IMR-90 (cell line): ENCODE results near the gene AKR1D1. TPM values are rescaled to one million over a fixed set of nuclear protein-coding genes. Genes with fewer than 3 reads are reported as not detected.

Experiments
- ATAC-seq: fragments of 200-7000 bp; cut with Tn5 transposase; 2 replicates; pipeline ENCODE4 v1.9.1; 2020; ENCODE audit warnings: low read depth, mild to moderate bottlenecking, moderate library complexity
- BruUV-seq: library from RNA; stranded (reverse); fragments of 400-500 nt; replicated peaks from 2 replicates; lab custom pipeline; 2021; lab: Mats Ljungman, UMichigan
- CTCF ChIA-PET: fragments of 300-600 bp; formaldehyde crosslinking; extraction: SDS; loops from one replicate; lab custom pipeline; 2021; ENCODE audit warnings: antibody characterized with exemption; lab: Yijun Ruan, JAX
- POLR2A ChIA-PET: fragments of 300-600 bp; sonication (Branson Sonifier 250); formaldehyde crosslinking; loops from one replicate; lab custom pipeline; 2022; ENCODE audit warnings: antibody characterized with exemption; ENCODE audit not compliant: unreplicated experiment; lab: Charles Lee
- DNase-seq: peaks from one replicate; pipeline ENCODE4 v3.0.0; 2013
- H2AFZ ChIP-seq: replicated peaks from 2 replicates; pipeline ENCODE3; 2013; ENCODE audit warnings: low read length, mild to moderate bottlenecking; ENCODE audit not compliant: poor library complexity
- H2AK5ac ChIP-seq: 2 replicates; pipeline ENCODE4 v1.6.1; 2013; ENCODE audit warnings: low read depth, low read length, inconsistent platforms
- H2AK9ac ChIP-seq: replicated peaks from 2 replicates; pipeline ENCODE3; 2013; ENCODE audit warnings: mild to moderate bottlenecking, low read depth, low read length, moderate library complexity; ENCODE audit not compliant: poor library complexity
- H2BK120ac ChIP-seq: 2 replicates; pipeline ENCODE4 v1.6.1; 2013; ENCODE audit warnings: low read depth, low read length, inconsistent platforms
- H2BK15ac ChIP-seq: 3 replicates; pipeline ENCODE4 v1.6.1; 2013; ENCODE audit warnings: low read depth, low read length, inconsistent platforms
- H2BK20ac ChIP-seq: 2 replicates; pipeline ENCODE4 v1.6.1; 2013; ENCODE audit warnings: low read depth, mild to moderate bottlenecking, inconsistent platforms, low read length, moderate library complexity
- H2BK5ac ChIP-seq: 2 replicates; pipeline ENCODE4 v1.6.1; 2013; ENCODE audit warnings: mild to moderate bottlenecking, low read depth, low read length, inconsistent platforms; ENCODE audit not compliant: poor library complexity, severe bottlenecking
- H3K14ac ChIP-seq: replicated peaks from 2 replicates; pipeline ENCODE4 v1.6.1; 2013; ENCODE audit warnings: low read depth, low read length, inconsistent platforms
- H3K18ac ChIP-seq: 2 replicates; pipeline ENCODE4 v1.6.1; 2013; ENCODE audit warnings: low read depth, low read length, control low read depth
- H3K23ac ChIP-seq: 2 replicates; pipeline ENCODE4 v1.6.1; 2013; ENCODE audit warnings: low read depth, low read length, inconsistent platforms
- H3K27ac ChIP-seq: 2 replicates; pipeline ENCODE4 v1.5.1; 2013; ENCODE audit warnings: mild to moderate bottlenecking, control low read depth, low read length; ENCODE audit not compliant: insufficient read depth
- H3K27me3 ChIP-seq: 2 replicates; pipeline ENCODE4 v1.6.1; 2013; ENCODE audit warnings: low read length; ENCODE audit not compliant: control insufficient read depth, insufficient read depth
- H3K36me3 ChIP-seq: 2 replicates; pipeline ENCODE4 v1.6.1; 2013; ENCODE audit warnings: low read length, mixed read lengths; ENCODE audit not compliant: control insufficient read depth, insufficient read depth
- H3K4ac ChIP-seq: 2 replicates; pipeline ENCODE4 v1.6.1; 2013; ENCODE audit warnings: low read depth, low read length, inconsistent platforms
- H3K4me1 ChIP-seq: 2 replicates; pipeline ENCODE4 v1.6.1; 2013; ENCODE audit warnings: low read length, mixed read lengths; ENCODE audit not compliant: control insufficient read depth, insufficient read depth
- H3K4me2 ChIP-seq: 2 replicates; pipeline ENCODE4 v1.6.1; 2013; ENCODE audit warnings: low read depth, mild to moderate bottlenecking, control low read depth, low read length, moderate library complexity
- H3K4me3 ChIP-seq: 2 replicates; pipeline ENCODE4 v1.5.1; 2013; ENCODE audit warnings: low read depth, mild to moderate bottlenecking, control low read depth, low read length, moderate library complexity; ENCODE audit not compliant: insufficient read depth
- H3K56ac ChIP-seq: 2 replicates; pipeline ENCODE4 v1.6.1; 2013; ENCODE audit warnings: low read length, inconsistent platforms; ENCODE audit not compliant: insufficient read depth; ENCODE audit errors: extremely low read depth
- H3K79me1 ChIP-seq, 2 experiments: 2 replicates each; pipeline ENCODE4 v1.6.1; 2013; ENCODE audit warnings: low read length in 2 of 2, inconsistent platforms in 1 of 2, low read depth in 1 of 2
- H3K9ac ChIP-seq: 2 replicates; pipeline ENCODE4 v1.6.1; 2013; ENCODE audit warnings: low read depth, low read length, control low read depth
- H3K9me1 ChIP-seq: 2 replicates; pipeline ENCODE4 v1.6.1; 2013; ENCODE audit warnings: low read length, inconsistent platforms; ENCODE audit not compliant: insufficient read depth
- H3K9me3 ChIP-seq: 2 replicates; pipeline ENCODE4 v1.6.1; 2013; ENCODE audit warnings: low read length; ENCODE audit not compliant: control insufficient read depth, insufficient read depth
- H4K20me1 ChIP-seq: 2 replicates; pipeline ENCODE4 v1.6.1; 2013; ENCODE audit warnings: low read length, inconsistent platforms; ENCODE audit not compliant: insufficient read depth
- H4K5ac ChIP-seq: 2 replicates; pipeline ENCODE4 v1.6.1; 2013; ENCODE audit warnings: mild to moderate bottlenecking, low read depth, low read length, control low read depth
- H4K8ac ChIP-seq, 2 experiments: 2 replicates each; pipeline ENCODE4 v1.6.1; 2013; ENCODE audit warnings: low read depth in 2 of 2, low read length in 2 of 2, control low read depth in 1 of 2, inconsistent platforms in 1 of 2
- H4K91ac ChIP-seq: 2 replicates; pipeline ENCODE4 v1.6.1; 2013; ENCODE audit warnings: low read depth, low read length, inconsistent platforms; ENCODE audit not compliant: insufficient read depth
- BHLHE40 ChIP-seq: fragments of 150-350 bp; IDR thresholded peaks from 2 replicates; pipeline ENCODE4 v1.6.1; 2016; ENCODE audit warnings: mild to moderate bottlenecking, low read depth, low read length
- CEBPB ChIP-seq: IDR thresholded peaks from 2 replicates; pipeline ENCODE4 v1.6.1; 2012; ENCODE audit warnings: low read depth, low read length, improper control_type of control experiment
- CHD1 ChIP-seq: IDR thresholded peaks from 2 replicates; pipeline ENCODE4 v1.6.1; 2012; ENCODE audit warnings: low read depth, low read length, improper control_type of control experiment
- FOS ChIP-seq: fragments of 150-350 bp; IDR thresholded peaks from 2 replicates; pipeline ENCODE4 v1.6.1; 2016; ENCODE audit warnings: low read depth, low read length
- MAFK ChIP-seq: IDR thresholded peaks from 2 replicates; pipeline ENCODE4 v1.6.1; 2012; ENCODE audit warnings: low read depth, low read length, improper control_type of control experiment
- MAZ ChIP-seq: IDR thresholded peaks from 2 replicates; pipeline ENCODE4 v1.6.1; 2012; ENCODE audit warnings: low read depth, mild to moderate bottlenecking, low read length, improper control_type of control experiment, moderate library complexity, borderline replicate concordance
- MXI1 ChIP-seq: IDR thresholded peaks from 2 replicates; pipeline ENCODE4 v1.6.1; 2012; ENCODE audit warnings: low read depth, mild to moderate bottlenecking, low read length, moderate library complexity, borderline replicate concordance
- NFE2L2 ChIP-seq: fragments of 150-350 bp; IDR thresholded peaks from 2 replicates; pipeline ENCODE4 v1.6.1; 2016; ENCODE audit warnings: low read depth, mild to moderate bottlenecking, low read length
- POLR2A ChIP-seq: IDR thresholded peaks from 2 replicates; pipeline ENCODE4 v1.6.1; 2012; ENCODE audit warnings: mild to moderate bottlenecking, low read depth, low read length
- RAD21 ChIP-seq: IDR thresholded peaks from 2 replicates; pipeline ENCODE4 v1.6.1; 2012; ENCODE audit warnings: low read length, improper control_type of control experiment
- RCOR1 ChIP-seq: IDR thresholded peaks from 2 replicates; pipeline ENCODE4 v1.6.1; 2012; ENCODE audit warnings: mild to moderate bottlenecking, low read length, improper control_type of control experiment; ENCODE audit not compliant: insufficient replicate concordance
- RFX5 ChIP-seq: IDR thresholded peaks from 2 replicates; pipeline ENCODE4 v1.8.0; 2012; ENCODE audit warnings: low read depth, mild to moderate bottlenecking, low read length, moderate library complexity
- SMC3 ChIP-seq: fragments of 150-350 bp; IDR thresholded peaks from 2 replicates; pipeline ENCODE4 v1.6.1; 2016; ENCODE audit warnings: low read depth, mild to moderate bottlenecking, antibody characterized with exemption, low read length, moderate library complexity
- WGBS, 2 experiments: methylation state at CpG; one replicate each; pipeline versions ENCODE4 v1.1.5 to v1.1.7; 2013; ENCODE audit warnings: missing lambda C conversion rate in 2 of 2; ENCODE audit not compliant: insufficient read length in 1 of 2; ENCODE audit errors: extremely low coverage in 2 of 2; 5-methylcytosine and 5-hydroxymethylcytosine counted together
- dilution Hi-C: fragments of 300-500 bp; cut with HindIII; formaldehyde crosslinking; loops from one replicate; pipeline ENCODE4 v1.14.3; 2018; ENCODE audit warnings: low sequenced_read_pairs; ENCODE audit not compliant: unreplicated experiment
- in situ Hi-C: fragments of 300-500 bp; cut with MboI; formaldehyde crosslinking; loops from 3 replicates; pipeline ENCODE4 v1.14.3; 2019; ENCODE audit warnings: low sequenced_read_pairs, inconsistent platforms, mixed read lengths
- intact Hi-C: fragments of 100-400 bp; cut with micrococcal nuclease; formaldehyde crosslinking; loops from 2 replicates; pipeline ENCODE4 v1.10.0; 2022
- polyA plus RNA-seq, 3 experiments: library from polyadenylated mRNA; depleted of rRNA; stranded (reverse); fragments of >200 nt; gene quantifications; 2 replicates each; pipeline ENCODE4 v1.2.3, GENCODE V29; 2012; ENCODE audit warnings: low replicate concordance in 1 of 3
- total RNA-seq: library from RNA; depleted of rRNA; stranded (reverse); fragments of >200 nt; gene quantifications from 2 replicates; pipeline ENCODE4 v1.2.3, GENCODE V29; 2012
- TF ChIP-seq, protein P1 (sequence below): fragments of 150-350 bp; IDR thresholded peaks from 2 replicates; pipeline ENCODE4 v1.6.1; 2017; ENCODE audit warnings: mild to moderate bottlenecking, antibody characterized with exemption, low read length, low read depth
- TF ChIP-seq, protein P2 (sequence below): conservative IDR thresholded peaks from 2 replicates; pipeline ENCODE4 v1.5.1; 2012; ENCODE audit warnings: mild to moderate bottlenecking, low read depth, low read length, improper control_type of control experiment
- TF ChIP-seq, protein P3 (sequence below): fragments of 150-350 bp; IDR thresholded peaks from 2 replicates; pipeline ENCODE4 v1.6.1; 2016; ENCODE audit warnings: low read depth, mild to moderate bottlenecking, low read length, moderate library complexity, borderline replicate concordance

AKR1D1 gene
- total and polyA plus RNA-seq, 2 of the 4 experiments (the other 2 are of a cell fraction): not detected

DNA sequence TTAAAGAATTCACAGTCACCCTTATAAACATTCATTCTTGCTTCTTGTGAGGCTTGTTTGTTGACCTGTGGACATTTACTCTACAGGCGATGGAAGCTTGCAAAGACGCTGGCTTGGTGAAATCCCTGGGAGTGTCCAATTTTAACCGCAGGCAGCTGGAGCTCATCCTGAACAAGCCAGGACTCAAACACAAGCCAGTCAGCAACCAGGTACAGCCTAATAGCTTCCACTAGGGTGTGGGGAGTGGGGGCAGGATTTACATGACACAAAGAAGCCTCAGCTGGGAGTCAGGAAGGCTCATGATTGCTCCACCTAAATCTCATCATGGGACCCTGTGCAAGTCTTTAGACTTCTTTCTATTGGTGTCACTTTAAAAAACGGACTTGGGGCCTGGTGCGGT lies 29.0 kb downstream of the AKR1D1 start:
- Histone ChIP-seq H3K4me2 (no peak overlapping the region), H3K36me3 (no peaks in the 10 kb centered on the region), H3K4me3 (no peak overlapping the region), H3K56ac (no peak overlapping the region), H4K8ac (no peak overlapping the region), H2AK5ac (no peak overlapping the region), H3K4ac (no peak overlapping the region), H2BK20ac (no peak overlapping the region), H3K27ac (no peak overlapping the region), H2BK15ac (no peak overlapping the region), H3K4me1 (no peaks in the 10 kb centered on the region), H3K9me3 (no peaks in the 10 kb centered on the region), H4K91ac (no peak overlapping the region), H3K14ac (no peak overlapping the region), H3K9ac (no peak overlapping the region), H2BK5ac (no peak overlapping the region), H2AFZ (no peak overlapping the region), H3K9me1 (no peaks in the 10 kb centered on the region), H2BK120ac (no peak overlapping the region), H3K79me1 (no peaks in the 10 kb centered on the region), H3K27me3 (no peaks in the 10 kb centered on the region), H4K5ac (no peak overlapping the region), H4K20me1 (no peaks in the 10 kb centered on the region), H3K23ac (no peak overlapping the region), H3K18ac (no peak overlapping the region), H2AK9ac (no peak overlapping the region)
- in situ Hi-C loops: no loop called here
- ChIA-PET CTCF (no interaction called here), POLR2A (interaction anchor here (0.5 kb wide), 1 partner anchor 1634 kb away, joined by 3 read pairs; no protein-coding TSS in a partner anchor)
- TF ChIP-seq NFE2L2 (no peak), MXI1 (no peak), POLR2A (no peak), MAZ (no peak), MAFK (no peak), CHD1 (no peak), CEBPB (no peak), BHLHE40 (no peak), RAD21 (no peak), SMC3 (no peak), RCOR1 (no peak), RFX5 (no peak), FOS (no peak)
- TF ChIP-seq, protein P1, sequence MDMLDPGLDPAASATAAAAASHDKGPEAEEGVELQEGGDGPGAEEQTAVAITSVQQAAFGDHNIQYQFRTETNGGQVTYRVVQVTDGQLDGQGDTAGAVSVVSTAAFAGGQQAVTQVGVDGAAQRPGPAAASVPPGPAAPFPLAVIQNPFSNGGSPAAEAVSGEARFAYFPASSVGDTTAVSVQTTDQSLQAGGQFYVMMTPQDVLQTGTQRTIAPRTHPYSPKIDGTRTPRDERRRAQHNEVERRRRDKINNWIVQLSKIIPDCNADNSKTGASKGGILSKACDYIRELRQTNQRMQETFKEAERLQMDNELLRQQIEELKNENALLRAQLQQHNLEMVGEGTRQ: no peak
- TF ChIP-seq, protein P2, sequence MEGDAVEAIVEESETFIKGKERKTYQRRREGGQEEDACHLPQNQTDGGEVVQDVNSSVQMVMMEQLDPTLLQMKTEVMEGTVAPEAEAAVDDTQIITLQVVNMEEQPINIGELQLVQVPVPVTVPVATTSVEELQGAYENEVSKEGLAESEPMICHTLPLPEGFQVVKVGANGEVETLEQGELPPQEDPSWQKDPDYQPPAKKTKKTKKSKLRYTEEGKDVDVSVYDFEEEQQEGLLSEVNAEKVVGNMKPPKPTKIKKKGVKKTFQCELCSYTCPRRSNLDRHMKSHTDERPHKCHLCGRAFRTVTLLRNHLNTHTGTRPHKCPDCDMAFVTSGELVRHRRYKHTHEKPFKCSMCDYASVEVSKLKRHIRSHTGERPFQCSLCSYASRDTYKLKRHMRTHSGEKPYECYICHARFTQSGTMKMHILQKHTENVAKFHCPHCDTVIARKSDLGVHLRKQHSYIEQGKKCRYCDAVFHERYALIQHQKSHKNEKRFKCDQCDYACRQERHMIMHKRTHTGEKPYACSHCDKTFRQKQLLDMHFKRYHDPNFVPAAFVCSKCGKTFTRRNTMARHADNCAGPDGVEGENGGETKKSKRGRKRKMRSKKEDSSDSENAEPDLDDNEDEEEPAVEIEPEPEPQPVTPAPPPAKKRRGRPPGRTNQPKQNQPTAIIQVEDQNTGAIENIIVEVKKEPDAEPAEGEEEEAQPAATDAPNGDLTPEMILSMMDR: no peak
- TF ChIP-seq, protein P3, sequence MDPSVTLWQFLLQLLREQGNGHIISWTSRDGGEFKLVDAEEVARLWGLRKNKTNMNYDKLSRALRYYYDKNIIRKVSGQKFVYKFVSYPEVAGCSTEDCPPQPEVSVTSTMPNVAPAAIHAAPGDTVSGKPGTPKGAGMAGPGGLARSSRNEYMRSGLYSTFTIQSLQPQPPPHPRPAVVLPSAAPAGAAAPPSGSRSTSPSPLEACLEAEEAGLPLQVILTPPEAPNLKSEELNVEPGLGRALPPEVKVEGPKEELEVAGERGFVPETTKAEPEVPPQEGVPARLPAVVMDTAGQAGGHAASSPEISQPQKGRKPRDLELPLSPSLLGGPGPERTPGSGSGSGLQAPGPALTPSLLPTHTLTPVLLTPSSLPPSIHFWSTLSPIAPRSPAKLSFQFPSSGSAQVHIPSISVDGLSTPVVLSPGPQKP: no peak
- intact Hi-C loops: no loop called here
- no CpG with 5 or more reads among the region's 5 CpGs for WGBS, 2 experiments
- no peak for ATAC-seq
- BruUV-seq: no TSS peak
- DNase-seq: no peak
- dilution Hi-C loops: no loop called here
